Neural progenitor cell (in vitro differentiated cells): ENCODE results near the gene TIAM1.

ENCODE experiments used
- CTCF ChIP-seq: fragments of 200-600 bp; sonication (generic); IDR thresholded peaks from 2 replicates; pipeline ENCODE4 v1.5.1; 2017; ENCODE audit warnings: antibody characterized with exemption, mild to moderate bottlenecking
- EZH2 ChIP-seq: fragments of 200-600 bp; sonication (generic); IDR thresholded peaks from 2 replicates; pipeline ENCODE4 v1.6.1; 2017; ENCODE audit warnings: antibody characterized with exemption, mild to moderate bottlenecking, moderate library complexity
- EZH2phosphoT487 ChIP-seq: fragments of 200-600 bp; sonication (generic); IDR thresholded peaks from 2 replicates; pipeline ENCODE4 v1.6.1; 2017; ENCODE audit warnings: antibody characterized with exemption

- TF ChIP-seq CTCF (no peak), EZH2 (no peak), EZH2phosphoT487 (no peak)
These were observed 236.2 kb downstream of the TIAM1 start for GRCh38 chr21:31107871-31108270.
